HEK293T (cell line): ENCODE results near the gene TEKT5.

ENCODE experiments used
- CTCF ChIA-PET: fragments of 350-600 bp; formaldehyde crosslinking; extraction: SDS; loops from one replicate; lab custom pipeline; 2021; ENCODE audit warnings: antibody characterized with exemption, inconsistent platforms; lab: Yijun Ruan, JAX
- POLR2A ChIA-PET: fragments of 350-600 bp; formaldehyde crosslinking; extraction: SDS; loops from one replicate; lab custom pipeline; 2020; ENCODE audit warnings: antibody characterized with exemption, inconsistent platforms; lab: Yijun Ruan, JAX
- DNase-seq: peaks from one replicate; pipeline ENCODE4 v3.0.0; 2012; ENCODE audit warnings: mixed read lengths; ENCODE audit errors: extremely low spot score
- ARNT ChIP-seq: fragments of 450-650 bp; IDR thresholded peaks from 2 replicates; pipeline ENCODE4 v1.6.1; 2017; ENCODE audit warnings: mild to moderate bottlenecking
- BHLHE40 ChIP-seq: fragments of 450-650 bp; IDR thresholded peaks from 2 replicates; pipeline ENCODE4 v1.6.1; 2016; ENCODE audit warnings: mild to moderate bottlenecking, moderate library complexity, borderline replicate concordance
- CTBP1 ChIP-seq: fragments of 450-650 bp; IDR thresholded peaks from 2 replicates; pipeline ENCODE4 v1.6.1; 2016; ENCODE audit warnings: borderline replicate concordance
- ELF4 ChIP-seq: fragments of 450-650 bp; IDR thresholded peaks from 2 replicates; pipeline ENCODE4 v1.6.1; 2017; ENCODE audit warnings: antibody characterized with exemption
- FOXA1 ChIP-seq: fragments of 450-650 bp; IDR thresholded peaks from 2 replicates; pipeline ENCODE4 v1.6.1; 2016; ENCODE audit warnings: mild to moderate bottlenecking
- FOXK2 ChIP-seq: fragments of 450-650 bp; IDR thresholded peaks from 2 replicates; pipeline ENCODE4 v1.6.1; 2016; ENCODE audit warnings: mild to moderate bottlenecking
- FOXM1 ChIP-seq: fragments of 450-650 bp; IDR thresholded peaks from 2 replicates; pipeline ENCODE4 v1.6.1; 2017; ENCODE audit warnings: mild to moderate bottlenecking, borderline replicate concordance
- HDGF ChIP-seq: fragments of 450-650 bp; IDR thresholded peaks from 2 replicates; pipeline ENCODE4 v1.6.1; 2017; ENCODE audit warnings: antibody characterized with exemption, borderline replicate concordance
- L3MBTL2 ChIP-seq: fragments of 450-650 bp; conservative IDR thresholded peaks from 2 replicates; pipeline ENCODE4 v1.6.1; 2016; ENCODE audit warnings: mild to moderate bottlenecking
- LEF1 ChIP-seq: fragments of 450-650 bp; IDR thresholded peaks from 2 replicates; pipeline ENCODE4 v1.6.1; 2017; ENCODE audit warnings: mild to moderate bottlenecking, borderline replicate concordance
- NFRKB ChIP-seq: fragments of 450-650 bp; IDR thresholded peaks from 2 replicates; pipeline ENCODE4 v1.6.1; 2016; ENCODE audit warnings: mild to moderate bottlenecking, moderate library complexity
- PKNOX1 ChIP-seq: fragments of 450-650 bp; IDR thresholded peaks from 2 replicates; pipeline ENCODE4 v1.6.1; 2016
- SP1 ChIP-seq: fragments of 450-650 bp; IDR thresholded peaks from 2 replicates; pipeline ENCODE4 v1.6.1; 2017
- SUZ12 ChIP-seq: fragments of 450-650 bp; IDR thresholded peaks from 2 replicates; pipeline ENCODE4 v1.6.1; 2016; ENCODE audit warnings: mild to moderate bottlenecking
- TARDBP ChIP-seq: fragments of 450-650 bp; IDR thresholded peaks from 2 replicates; pipeline ENCODE4 v1.6.1; 2016
- ZNF384 ChIP-seq: fragments of 450-650 bp; IDR thresholded peaks from 2 replicates; pipeline ENCODE4 v1.6.1; 2016

TEKT5 gene

GRCh38 chr16:10589109-10589508 is 105.6 kb downstream of the TEKT5 start:
- DNase-seq: no peak

GRCh38 chr16:10587622-10588021 is 107.1 kb downstream of the TEKT5 start:
- POLR2A ChIA-PET: no interaction called here
- DNase-seq: no peak
- CTCF ChIA-PET: interaction anchor here (0.7 kb wide), 1 partner anchor 105 kb away, joined by 4 read pairs; no protein-coding TSS in a partner anchor
- TF ChIP-seq ELF4 (no peak), ZNF384 (no peak), PKNOX1 (no peak), SP1 (no peak), NFRKB (no peak), HDGF (no peak), CTBP1 (no peak), LEF1 (no peak), SUZ12 (no peak), FOXK2 (no peak), L3MBTL2 (no peak)

More at GRCh38 chr16:10589109-10589508, 105.6 kb downstream of the TEKT5 start:
- TF ChIP-seq SUZ12: no peak
- no peak for TF ChIP-seq NFRKB
- TF ChIP-seq SP1: no peak
- no peak for TF ChIP-seq FOXK2
- no peak for TF ChIP-seq LEF1
- no peak for TF ChIP-seq PKNOX1
- TF ChIP-seq TARDBP: no peak
- TF ChIP-seq HDGF: no peak
- TF ChIP-seq CTBP1: no peak
- TF ChIP-seq FOXA1: no peak
- no peak for TF ChIP-seq L3MBTL2
- no peak for TF ChIP-seq ZNF384
- no peak for TF ChIP-seq FOXM1
- no peak for TF ChIP-seq ARNT
- no peak for TF ChIP-seq BHLHE40
- no peak for TF ChIP-seq ELF4
- POLR2A ChIA-PET: interaction anchor here (0.9 kb wide), 1 partner anchor 9 kb away, joined by 4 read pairs; the partner anchor contains the start of gene EMP2
- CTCF ChIA-PET: no interaction called here

- DNase-seq: no peak
- CTCF ChIA-PET: no interaction called here
- TF ChIP-seq SUZ12 (no peak), FOXM1 (no peak), BHLHE40 (no peak), FOXK2 (no peak), PKNOX1 (no peak), TARDBP (no peak), FOXA1 (no peak), CTBP1 (no peak), HDGF (no peak), L3MBTL2 (no peak), ELF4 (no peak)
- POLR2A ChIA-PET: no interaction called here
These were observed 109.7 kb downstream of the TEKT5 start for GRCh38 chr16:10584981-10585438.

- ChIA-PET POLR2A (no interaction called here), CTCF (no interaction called here)
- no peak for DNase-seq
- TF ChIP-seq TARDBP: no peak
- TF ChIP-seq FOXK2: no peak
- no peak for TF ChIP-seq ARNT
- no peak for TF ChIP-seq SP1
- no peak for TF ChIP-seq HDGF
- TF ChIP-seq CTBP1: no peak
- no peak for TF ChIP-seq L3MBTL2
- TF ChIP-seq SUZ12: no peak
- no peak for TF ChIP-seq PKNOX1
- no peak for TF ChIP-seq FOXA1
- no peak for TF ChIP-seq ZNF384
- no peak for TF ChIP-seq NFRKB
- no peak for TF ChIP-seq ELF4
- TF ChIP-seq FOXM1: no peak
- no peak for TF ChIP-seq LEF1
- no peak for TF ChIP-seq BHLHE40
These were observed 111.5 kb downstream of the TEKT5 start for GRCh38 chr16:10583269-10583668.

- no peak for TF ChIP-seq ARNT
- TF ChIP-seq SP1: no peak
- TF ChIP-seq NFRKB: no peak
- TF ChIP-seq L3MBTL2: no peak
- TF ChIP-seq PKNOX1: no peak
- TF ChIP-seq BHLHE40: no peak
- TF ChIP-seq CTBP1: no peak
- no peak for TF ChIP-seq TARDBP
- TF ChIP-seq HDGF: no peak
- no peak for TF ChIP-seq FOXK2
- TF ChIP-seq SUZ12: no peak
- no peak for TF ChIP-seq ELF4
- no peak for TF ChIP-seq ZNF384
- no peak for TF ChIP-seq LEF1
- TF ChIP-seq FOXA1: no peak
- no peak for TF ChIP-seq FOXM1
- DNase-seq: no peak
- POLR2A ChIA-PET: interaction anchor here (1.1 to 2.0 kb wide), 3 partner anchors 10 to 163 kb away, joined by 4 read pairs; no protein-coding TSS in a partner anchor
- CTCF ChIA-PET: no interaction called here
These were observed 113.2 kb downstream of the TEKT5 start for GRCh38 chr16:10581507-10581906.
